ENCODE data around the gene ZNF407. TPM values are rescaled to one million over a fixed set of nuclear protein-coding genes. Genes with fewer than 3 reads are reported as not detected.

Gene ZNF407
- total and polyA plus RNA-seq, 4 donors = 2.8 to 34.9 (median 9.5) TPM

DNA sequence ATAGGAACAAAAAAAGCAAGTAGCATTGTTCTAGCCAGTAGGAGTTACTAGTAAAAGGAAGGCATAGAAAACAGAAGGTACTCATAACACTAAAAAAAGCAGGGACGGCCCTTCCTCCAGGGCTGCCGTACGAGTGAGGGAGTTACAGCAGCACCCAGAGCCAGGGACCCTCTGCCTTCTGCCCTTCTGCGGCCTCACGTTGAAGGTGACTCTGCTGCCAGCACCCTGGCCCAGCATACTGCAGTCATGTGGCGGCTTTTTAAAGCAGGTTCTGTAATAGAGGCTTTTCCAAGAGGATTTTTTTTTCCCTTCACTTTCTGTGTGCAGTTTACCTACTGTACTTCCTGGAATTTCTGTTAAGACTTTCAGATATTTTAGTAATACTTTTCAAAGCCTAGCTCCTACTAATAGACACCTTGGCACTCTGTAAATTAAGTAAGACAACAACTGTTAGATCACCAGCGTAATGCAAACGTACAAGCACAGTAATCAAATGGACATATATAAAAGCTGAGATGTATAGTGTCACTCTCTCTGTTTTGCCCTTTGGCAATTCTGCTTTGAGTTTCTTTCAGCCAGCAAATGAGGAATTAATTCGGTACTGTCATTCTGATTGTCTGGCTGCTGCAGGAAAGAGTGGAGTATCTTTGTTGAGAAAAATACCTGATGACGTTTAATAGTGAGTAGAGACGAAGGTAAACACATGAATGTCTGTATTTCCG lies 449.7 kb downstream of the ZNF407 start:
- 85 to 90% methylated on average over 12 of the region's 12 CpGs for WGBS, 2 donors
- no peak for DNase-seq
- Histone ChIP-seq H3K9me3 (ENCODE audit: control insufficient read depth in 4 of 4, insufficient read depth in 3 of 4, low read length in 3 of 4) (peaks cover 0 to 2% (median 0%) of the 10 kb centered on the region in 4 donors), H3K4me1 (ENCODE audit: control insufficient read depth in 5 of 5, insufficient read depth in 5 of 5, low read length in 5 of 5) (peaks cover 0 to 17% (median 9%) of the 10 kb centered on the region in 5 donors), H3K36me3 (ENCODE audit: control insufficient read depth in 4 of 4, insufficient read depth in 4 of 4, low read length in 4 of 4) (peaks cover 0 to 1% (median 0%) of the 10 kb centered on the region in 4 donors), H3K27me3 (ENCODE audit: control insufficient read depth in 3 of 3, insufficient read depth in 3 of 3, low read length in 2 of 3) (no peaks in the 10 kb centered on the region), H3K9ac (ENCODE audit: insufficient read depth in 1 of 2, low read length in 2 of 2) (no peak overlapping the region), H3K4me3 (no peak overlapping the region), H3K27ac (ENCODE audit: low read depth in 1 of 2, low read length in 1 of 2) (peak overlapping the region in 1 of 2 donors; percentile 49)
- no peak for ATAC-seq (ENCODE audit: insufficient read depth, low FRiP score)
- TF ChIP-seq, protein P1, sequence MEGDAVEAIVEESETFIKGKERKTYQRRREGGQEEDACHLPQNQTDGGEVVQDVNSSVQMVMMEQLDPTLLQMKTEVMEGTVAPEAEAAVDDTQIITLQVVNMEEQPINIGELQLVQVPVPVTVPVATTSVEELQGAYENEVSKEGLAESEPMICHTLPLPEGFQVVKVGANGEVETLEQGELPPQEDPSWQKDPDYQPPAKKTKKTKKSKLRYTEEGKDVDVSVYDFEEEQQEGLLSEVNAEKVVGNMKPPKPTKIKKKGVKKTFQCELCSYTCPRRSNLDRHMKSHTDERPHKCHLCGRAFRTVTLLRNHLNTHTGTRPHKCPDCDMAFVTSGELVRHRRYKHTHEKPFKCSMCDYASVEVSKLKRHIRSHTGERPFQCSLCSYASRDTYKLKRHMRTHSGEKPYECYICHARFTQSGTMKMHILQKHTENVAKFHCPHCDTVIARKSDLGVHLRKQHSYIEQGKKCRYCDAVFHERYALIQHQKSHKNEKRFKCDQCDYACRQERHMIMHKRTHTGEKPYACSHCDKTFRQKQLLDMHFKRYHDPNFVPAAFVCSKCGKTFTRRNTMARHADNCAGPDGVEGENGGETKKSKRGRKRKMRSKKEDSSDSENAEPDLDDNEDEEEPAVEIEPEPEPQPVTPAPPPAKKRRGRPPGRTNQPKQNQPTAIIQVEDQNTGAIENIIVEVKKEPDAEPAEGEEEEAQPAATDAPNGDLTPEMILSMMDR (IDR thresholded peaks at IDR 0.05; ENCODE audit: control extremely low read depth, extremely low read depth) = no peak

DNA sequence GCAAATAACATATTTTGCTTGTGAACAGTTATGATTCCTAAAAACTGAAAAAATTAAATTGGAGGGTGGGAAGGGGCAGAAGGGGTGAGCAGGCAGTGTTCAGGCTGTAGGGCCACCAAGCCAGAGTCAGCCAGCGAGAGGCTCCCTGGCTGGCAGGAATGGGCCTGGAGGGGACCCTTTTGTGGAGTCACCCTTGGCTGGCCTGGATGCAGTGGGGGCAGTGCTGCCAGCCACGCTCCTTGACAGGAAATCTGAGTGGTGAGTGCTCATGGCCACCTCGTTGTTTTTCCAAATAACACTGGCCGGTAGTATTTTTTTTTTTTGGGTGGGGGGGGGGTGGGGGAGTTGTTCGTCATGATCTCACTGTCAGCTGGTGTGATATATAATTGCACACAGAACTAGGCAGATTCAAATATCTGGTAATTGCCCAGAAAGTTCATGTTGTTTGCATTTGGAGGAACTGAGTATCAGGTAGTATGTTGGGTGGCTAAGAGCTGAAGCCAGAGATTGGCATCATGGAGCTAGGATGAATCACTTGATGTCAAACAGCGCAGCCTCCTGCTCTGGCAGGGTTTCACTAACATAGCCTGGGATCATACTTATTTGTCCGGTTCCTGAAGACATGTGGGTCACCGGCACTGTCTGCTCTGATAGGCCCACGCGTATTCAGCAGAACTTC lies 451.2 kb downstream of the ZNF407 start:
- H3K4me1 ChIP-seq (ENCODE audit: control insufficient read depth in 5 of 5, insufficient read depth in 5 of 5, low read length in 5 of 5) = peaks cover 8 to 26% (median 12%) of the 10 kb centered on the region in 5 donors
- H3K9ac ChIP-seq (ENCODE audit: insufficient read depth in 1 of 2, low read length in 2 of 2) = no peak overlapping the region
- DNase-seq = no peak
- TF ChIP-seq, protein P1 (IDR thresholded peaks at IDR 0.05; ENCODE audit: control extremely low read depth, extremely low read depth) = no peak
- H3K27ac ChIP-seq (ENCODE audit: low read depth in 1 of 2, low read length in 1 of 2) = peak overlapping the region in 1 of 2 donors; percentile 56
- no peak overlapping the region for H3K4me3 ChIP-seq
- H3K27me3 ChIP-seq (ENCODE audit: control insufficient read depth in 3 of 3, insufficient read depth in 3 of 3, low read length in 2 of 3) = no peaks in the 10 kb centered on the region
- H3K36me3 ChIP-seq (ENCODE audit: control insufficient read depth in 4 of 4, insufficient read depth in 4 of 4, low read length in 4 of 4) = peaks cover 0 to 1% (median 0%) of the 10 kb centered on the region in 4 donors
- ATAC-seq (ENCODE audit: insufficient read depth, low FRiP score) = no peak
- 84 to 94% methylated on average over 10 of the region's 10 CpGs for WGBS, 2 donors
- H3K9me3 ChIP-seq (ENCODE audit: control insufficient read depth in 4 of 4, insufficient read depth in 3 of 4, low read length in 3 of 4) = peaks cover 0 to 2% (median 0%) of the 10 kb centered on the region in 4 donors

GRCh38 chr18:75049455-75049789 lies 451.8 kb downstream of the ZNF407 start:
- Histone ChIP-seq H3K4me1 (ENCODE audit: control insufficient read depth in 5 of 5, insufficient read depth in 5 of 5, low read length in 5 of 5) (peaks cover 10 to 26% (median 12%) of the 10 kb centered on the region in 5 donors), H3K36me3 (ENCODE audit: control insufficient read depth in 4 of 4, insufficient read depth in 4 of 4, low read length in 4 of 4) (peaks cover 0 to 1% (median 0%) of the 10 kb centered on the region in 4 donors), H3K9ac (ENCODE audit: insufficient read depth in 1 of 2, low read length in 2 of 2) (no peak overlapping the region), H3K4me3 (no peak overlapping the region), H3K27ac (ENCODE audit: low read depth in 1 of 2, low read length in 1 of 2) (no peak overlapping the region), H3K27me3 (ENCODE audit: control insufficient read depth in 3 of 3, insufficient read depth in 3 of 3, low read length in 2 of 3) (no peaks in the 10 kb centered on the region), H3K9me3 (ENCODE audit: control insufficient read depth in 4 of 4, insufficient read depth in 3 of 4, low read length in 3 of 4) (peaks cover 0 to 2% (median 0%) of the 10 kb centered on the region in 4 donors)
- TF ChIP-seq, protein P1 (IDR thresholded peaks at IDR 0.05; ENCODE audit: control extremely low read depth, extremely low read depth) = no peak
- ATAC-seq (ENCODE audit: insufficient read depth, low FRiP score) = no peak
- no peak for DNase-seq
- 91 to 92% methylated on average over 4 of the region's 4 CpGs for WGBS, 2 donors
